Transverse colon (tissue), 4 donors: ENCODE data around the gene ITGA1. TPM values are rescaled to one million over a fixed set of nuclear protein-coding genes. Genes with fewer than 3 reads are reported as not detected.
A peak's percentile ranks its signal among the peaks of the same experiment; 100 is the strongest.

ENCODE experiments used
- DNase-seq: peaks from one replicate; pipeline ENCODE4 v3.0.0-alpha.2; 2019
- H3K27ac ChIP-seq, 4 donors: fragments of 200-600 bp; sonication (generic); 2 replicates each; pipeline ENCODE4 v1.5.1; 2016 to 2018; ENCODE audit warnings: inconsistent platforms in 4 of 4
- H3K27me3 ChIP-seq: fragments of 200-600 bp; sonication (generic); 2 replicates; pipeline ENCODE4 v1.5.1; 2017; ENCODE audit warnings: inconsistent platforms
- H3K36me3 ChIP-seq, 4 donors: fragments of 200-600 bp; sonication (generic); 2 replicates each; pipeline ENCODE4 v1.5.1; 2017 to 2019; ENCODE audit warnings: inconsistent platforms in 4 of 4
- H3K4me1 ChIP-seq, 4 donors: fragments of 200-600 bp; sonication (generic); 2 replicates each; pipeline ENCODE4 v1.5.1; 2017 to 2020; ENCODE audit warnings: inconsistent platforms in 4 of 4
- H3K4me3 ChIP-seq, 4 donors: fragments of 200-600 bp; sonication (generic); 1 replicate in 1 of 4; 2 replicates in 3 of 4; pipeline versions ENCODE4 v1.5.1 to v1.6.1; 2017 to 2019; ENCODE audit warnings: inconsistent platforms in 4 of 4
- H3K9me3 ChIP-seq, 2 donors: fragments of 200-600 bp; sonication (generic); 2 replicates each; pipeline ENCODE4 v1.5.1; 2017 to 2019; ENCODE audit warnings: inconsistent platforms in 2 of 2
- CTCF ChIP-seq, 5 experiments: fragments of 200-600 bp in 3 of 5; fragments of 450-650 bp in 2 of 5; sonication (generic) in 3 of 5; IDR thresholded peaks; 1 replicate in 2 of 5; 2 replicates in 3 of 5; pipeline ENCODE4 v1.5.1; 2016 to 2017; ENCODE audit warnings: antibody characterized with exemption in 5 of 5, inconsistent platforms in 3 of 5, mild to moderate bottlenecking in 2 of 5, moderate library complexity in 1 of 5
- EP300 ChIP-seq: sonication (generic); formaldehyde crosslinking; IDR thresholded peaks from one replicate; pipeline ENCODE4 v1.6.1; 2017; ENCODE audit warnings: antibody characterized with exemption, low read depth
- POLR2A ChIP-seq: fragments of 450-650 bp; IDR thresholded peaks from one replicate; pipeline ENCODE4 v1.6.1; 2016; ENCODE audit warnings: antibody characterized with exemption, mild to moderate bottlenecking, moderate library complexity
- POLR2AphosphoS5 ChIP-seq, 3 donors: sonication (generic); formaldehyde crosslinking; IDR thresholded peaks; one replicate each; pipeline ENCODE4 v1.6.1; 2016; ENCODE audit warnings: antibody characterized with exemption in 3 of 3
- WGBS, 2 donors: methylation state at CpG; one replicate each; pipeline ENCODE4 v1.1.5; 2018; ENCODE audit warnings: low coverage in 1 of 2; 5-methylcytosine and 5-hydroxymethylcytosine counted together
- in situ Hi-C, 4 donors: fragments of 200-750 bp; cut with MboI; loops; one replicate each; pipeline versions ENCODE4 v1.15.0 to v1.15.1; 2017; ENCODE audit warnings: low sequenced_read_pairs in 3 of 4, low pct_ligation_motif_present in 1 of 4, low pct_unique_long_range_greater_than_20kb in 1 of 4
- intact Hi-C: fragments of 100-400 bp; cut with DNase I; formaldehyde crosslinking; loops from one replicate; pipeline ENCODE4 v1.15.1; 2023; ENCODE audit warnings: low total_unique reads
- total RNA-seq, 4 donors: library from RNA; depleted of rRNA; stranded (reverse); fragments of >200 nt; gene quantifications; one replicate each; pipeline ENCODE4 v1.1.0, GENCODE V29; 2016

Gene ITGA1
- total RNA-seq, 4 donors from 2014 or later = 42.6 to 83.2 (median 48.0) TPM

GRCh38 chr5:52880541-52880940 lies 92.8 kb downstream of the ITGA1 start:
- in situ Hi-C loops = no loop called here
- TF ChIP-seq EP300 (no peak), POLR2A (no peak), POLR2AphosphoS5 (IDR thresholded peaks at IDR 0.05) (no peak), CTCF (IDR thresholded peaks at IDR 0.05) (no peak)
- Histone ChIP-seq H3K27me3 (no peaks in the 10 kb centered on the region), H3K4me3 (no peak overlapping the region), H3K36me3 (peaks cover 0 to 6% (median 0%) of the 10 kb centered on the region in 4 donors), H3K4me1 (peaks cover 0 to 8% (median 2%) of the 10 kb centered on the region in 4 donors), H3K27ac (no peak overlapping the region), H3K9me3 (no peaks in the 10 kb centered on the region)
- intact Hi-C loops = no loop called here
- DNase-seq = no peak

GRCh38 chr5:52881468-52881867 lies 93.8 kb downstream of the ITGA1 start:
- Histone ChIP-seq H3K4me1 (peaks cover 0 to 15% (median 6%) of the 10 kb centered on the region in 4 donors), H3K9me3 (no peaks in the 10 kb centered on the region), H3K27me3 (no peaks in the 10 kb centered on the region), H3K4me3 (no peak overlapping the region), H3K27ac (no peak overlapping the region), H3K36me3 (peaks cover 0 to 6% (median 0%) of the 10 kb centered on the region in 4 donors)
- no peak for DNase-seq
- in situ Hi-C loops = no loop called here
- TF ChIP-seq EP300 = no peak
- no peak for TF ChIP-seq CTCF (IDR thresholded peaks at IDR 0.05)
- TF ChIP-seq POLR2A = no peak
- no peak for TF ChIP-seq POLR2AphosphoS5 (IDR thresholded peaks at IDR 0.05)
- intact Hi-C loops = no loop called here
- WGBS, 2 donors = 77 to 88% methylated on average over 4 of the region's 4 CpGs

- Histone ChIP-seq H3K4me1 (peaks cover 0 to 15% (median 6%) of the 10 kb centered on the region in 4 donors), H3K27me3 (no peaks in the 10 kb centered on the region), H3K36me3 (peaks cover 0 to 11% (median 0%) of the 10 kb centered on the region in 4 donors), H3K27ac (no peak overlapping the region), H3K4me3 (no peak overlapping the region), H3K9me3 (no peaks in the 10 kb centered on the region)
- WGBS, 2 donors = 92 to 94% methylated on average over 4 of the region's 4 CpGs
- TF ChIP-seq POLR2AphosphoS5 (IDR thresholded peaks at IDR 0.05) = no peak
- TF ChIP-seq CTCF (IDR thresholded peaks at IDR 0.05) = no peak
- TF ChIP-seq EP300 = no peak
- no peak for TF ChIP-seq POLR2A
- in situ Hi-C loops (no loop called here), intact Hi-C loops (no loop called here)
- no peak for DNase-seq
Observed at GRCh38 chr5:52883110-52883509, 95.4 kb downstream of the ITGA1 start.

- H3K36me3 ChIP-seq = peaks cover 0 to 11% (median 0%) of the 10 kb centered on the region in 4 donors
- peak overlapping the region in 1 of 4 donors; percentile 71 for H3K27ac ChIP-seq
- no peaks in the 10 kb centered on the region for H3K9me3 ChIP-seq
- H3K27me3 ChIP-seq = no peaks in the 10 kb centered on the region
- DNase-seq = no peak
- in situ Hi-C loops = no loop called here
- 63 to 100% methylated on average over 1 of the region's 1 CpG for WGBS, 2 donors
- intact Hi-C loops = no loop called here
- H3K4me1 ChIP-seq = peaks cover 0 to 15% (median 6%) of the 10 kb centered on the region in 4 donors
- no peak overlapping the region for H3K4me3 ChIP-seq
- no peak for TF ChIP-seq POLR2A
- no peak for TF ChIP-seq CTCF (IDR thresholded peaks at IDR 0.05)
- TF ChIP-seq EP300 = no peak
Observed at GRCh38 chr5:52884453-52884852, 96.7 kb downstream of the ITGA1 start.
